AG04450 (cell line): Measurements from ENCODE around the gene DNHD1. TPM values are rescaled to one million over a fixed set of nuclear protein-coding genes. Genes with fewer than 3 reads are reported as not detected.
A peak's percentile ranks its signal among the peaks of the same experiment; 100 is the strongest.

Experiments
- CTCF ChIA-PET: fragments of 300-600, 350-600 bp; formaldehyde crosslinking; extraction: SDS; loops from one replicate; lab custom pipeline; 2022; ENCODE audit warnings: antibody characterized with exemption, inconsistent platforms; lab: Charles Lee
- POLR2A ChIA-PET: fragments of 350-600 bp; formaldehyde crosslinking; extraction: SDS; loops from one replicate; lab custom pipeline; 2021; ENCODE audit warnings: antibody characterized with exemption, inconsistent platforms; lab: Yijun Ruan, JAX
- DNase-seq: peaks from one replicate; pipeline ENCODE4 v3.0.0-alpha.2; 2011; ENCODE audit warnings: low read depth, low spot score
- H3K27ac ChIP-seq: one replicate; pipeline ENCODE4 v1.5.1; 2012; ENCODE audit warnings: low read depth, low read length, control low read depth
- H3K27me3 ChIP-seq: one replicate; pipeline ENCODE4 v1.6.0; 2012; ENCODE audit warnings: low read length; ENCODE audit not compliant: control insufficient read depth, insufficient read depth
- H3K4me3 ChIP-seq: 2 replicates; pipeline ENCODE4 v1.5.1; 2011; ENCODE audit warnings: mild to moderate bottlenecking, low read depth, low read length, control low read depth
- H3K9me3 ChIP-seq: 2 replicates; pipeline ENCODE4 v1.5.1; 2012; ENCODE audit warnings: low read length; ENCODE audit not compliant: control insufficient read depth, insufficient read depth
- polyA plus RNA-seq: library from polyadenylated mRNA; depleted of rRNA; stranded (reverse); fragments of >200 nt; gene quantifications from 2 replicates; pipeline ENCODE4 v1.2.3, GENCODE V29; 2011
- TF ChIP-seq, protein P1 (sequence below): IDR thresholded peaks from 2 replicates; pipeline ENCODE4 v1.5.1; 2011; ENCODE audit warnings: low read depth, low read length, control low read depth, inconsistent platforms

The DNHD1 gene
- polyA plus RNA-seq, 1 experiment, result 2.2 TPM

- no peak overlapping the region for H3K27ac ChIP-seq
- H3K9me3 ChIP-seq, result peaks cover 8% of the 10 kb centered on the region; the same call in 1 of the 2 replicates
- TF ChIP-seq, protein P1, sequence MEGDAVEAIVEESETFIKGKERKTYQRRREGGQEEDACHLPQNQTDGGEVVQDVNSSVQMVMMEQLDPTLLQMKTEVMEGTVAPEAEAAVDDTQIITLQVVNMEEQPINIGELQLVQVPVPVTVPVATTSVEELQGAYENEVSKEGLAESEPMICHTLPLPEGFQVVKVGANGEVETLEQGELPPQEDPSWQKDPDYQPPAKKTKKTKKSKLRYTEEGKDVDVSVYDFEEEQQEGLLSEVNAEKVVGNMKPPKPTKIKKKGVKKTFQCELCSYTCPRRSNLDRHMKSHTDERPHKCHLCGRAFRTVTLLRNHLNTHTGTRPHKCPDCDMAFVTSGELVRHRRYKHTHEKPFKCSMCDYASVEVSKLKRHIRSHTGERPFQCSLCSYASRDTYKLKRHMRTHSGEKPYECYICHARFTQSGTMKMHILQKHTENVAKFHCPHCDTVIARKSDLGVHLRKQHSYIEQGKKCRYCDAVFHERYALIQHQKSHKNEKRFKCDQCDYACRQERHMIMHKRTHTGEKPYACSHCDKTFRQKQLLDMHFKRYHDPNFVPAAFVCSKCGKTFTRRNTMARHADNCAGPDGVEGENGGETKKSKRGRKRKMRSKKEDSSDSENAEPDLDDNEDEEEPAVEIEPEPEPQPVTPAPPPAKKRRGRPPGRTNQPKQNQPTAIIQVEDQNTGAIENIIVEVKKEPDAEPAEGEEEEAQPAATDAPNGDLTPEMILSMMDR, result no peak
- ChIA-PET POLR2A (no interaction called here), CTCF (no interaction called here)
- no peak overlapping the region for H3K4me3 ChIP-seq
- H3K27me3 ChIP-seq, result no peaks in the 10 kb centered on the region
- DNase-seq, result no peak
Measured at GRCh38 chr11:6570691-6571427, 73.8 kb downstream of the DNHD1 start.

DNA sequence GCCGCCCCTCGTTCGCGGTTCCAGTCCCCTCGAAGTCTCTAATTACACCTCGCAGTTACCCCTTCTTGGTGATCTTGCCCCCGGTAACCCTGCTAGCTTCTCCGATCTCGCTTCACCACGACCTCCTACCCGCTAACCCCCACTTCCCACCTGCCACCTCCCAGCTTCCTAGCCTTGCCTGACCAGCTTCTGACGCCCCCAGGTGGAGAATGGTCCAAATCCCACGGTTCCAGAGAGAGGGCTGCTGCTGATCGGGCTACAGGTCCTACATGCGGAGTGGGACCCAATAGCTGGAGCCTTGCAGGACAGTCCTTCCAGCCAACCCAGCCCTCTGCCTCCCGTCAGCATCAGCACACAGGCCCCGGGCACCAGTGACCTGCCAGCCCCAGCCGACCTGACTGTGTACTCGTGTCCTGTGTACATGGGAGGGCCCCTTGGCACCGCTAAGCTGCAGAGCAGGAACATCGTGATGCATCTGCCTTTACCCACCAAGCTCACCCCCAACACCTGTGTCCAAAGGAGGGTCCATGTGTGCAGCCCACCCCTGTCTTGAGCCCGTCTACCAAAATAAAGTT, 74.4 kb downstream of the DNHD1 start:
- TF ChIP-seq, protein P1, result no peak
- Histone ChIP-seq H3K27me3 (no peaks in the 10 kb centered on the region), H3K9me3 (peaks cover 8% of the 10 kb centered on the region; the same call in 1 of the 2 replicates), H3K4me3 (no peak overlapping the region), H3K27ac (no peak overlapping the region)
- POLR2A ChIA-PET, result no interaction called here
- CTCF ChIA-PET, result no interaction called here
- DNase-seq, result no peak

GRCh38 chr11:6572215-6572614, 75.1 kb downstream of the DNHD1 start:
- no peak overlapping the region for H3K27ac ChIP-seq
- no peaks in the 10 kb centered on the region for H3K27me3 ChIP-seq
- CTCF ChIA-PET, result no interaction called here
- no peak overlapping the region for H3K4me3 ChIP-seq
- peak; percentile 39 for DNase-seq
- peaks cover 8% of the 10 kb centered on the region; the same call in 1 of the 2 replicates for H3K9me3 ChIP-seq
- POLR2A ChIA-PET, result no interaction called here
- TF ChIP-seq, protein P1, result no peak

DNA sequence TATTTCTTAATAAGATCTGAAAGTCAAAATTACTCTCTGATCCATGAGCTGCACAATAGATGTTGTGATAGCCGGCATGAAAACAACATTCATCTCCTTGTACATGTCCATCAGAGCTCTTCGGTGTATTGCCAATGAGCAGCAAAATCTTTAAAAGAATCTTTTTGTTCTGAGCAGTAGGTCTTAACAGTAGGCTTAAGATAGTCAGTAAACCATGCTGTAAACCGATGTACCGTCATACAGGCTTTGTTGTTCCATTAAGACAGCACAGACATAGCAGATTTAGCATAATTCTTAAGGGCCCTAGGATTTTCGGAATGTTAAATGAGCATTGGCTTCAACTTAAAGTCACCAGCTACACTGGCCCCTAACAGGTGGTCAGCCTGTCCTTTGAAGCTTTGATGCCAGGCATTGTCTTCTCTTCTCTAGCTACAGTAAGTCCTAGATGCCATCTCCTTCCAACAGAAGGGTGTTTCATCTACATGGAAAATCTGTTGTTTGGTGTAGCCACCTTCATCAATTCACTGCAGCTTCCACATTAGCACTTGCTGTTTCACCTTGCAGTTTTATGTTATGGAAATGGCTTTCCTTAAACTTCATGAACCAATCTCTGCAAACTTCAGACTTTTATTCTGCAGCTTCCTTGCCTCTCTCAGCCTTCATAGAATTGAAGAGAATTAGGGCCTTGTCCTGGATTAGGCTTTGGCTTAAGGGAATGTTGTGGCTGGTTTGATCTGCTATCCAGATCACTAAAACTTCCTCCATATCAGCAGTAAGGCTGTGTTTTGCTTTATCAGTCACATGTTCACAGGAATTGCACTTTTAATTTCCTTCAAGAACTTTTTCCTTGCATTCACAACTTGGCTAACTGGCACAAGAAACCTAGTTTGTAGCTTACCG, 78.0 kb downstream of the DNHD1 start:
- Histone ChIP-seq H3K9me3 (peaks cover 8% of the 10 kb centered on the region; the same call in 1 of the 2 replicates), H3K27ac (no peak overlapping the region), H3K27me3 (no peaks in the 10 kb centered on the region), H3K4me3 (no peak overlapping the region)
- DNase-seq, result no peak
- POLR2A ChIA-PET, result no interaction called here
- CTCF ChIA-PET, result interaction anchor here (0.6 to 1.2 kb wide), 2 partner anchors 128 to 196 kb away, joined by 4 to 6 read pairs; no protein-coding TSS in a partner anchor
- TF ChIP-seq, protein P1, result no peak
